ENCODE results near the gene WDR11.
"Not testable (repeated sequence)": the region's sequence is repeated elsewhere in the genome, so short reads cannot be mapped to it uniquely, and the experiment has no call there.

WDR11 gene

GRCh38 chr10:120905268-120905667 is 54.1 kb downstream of the WDR11 start:
- Histone ChIP-seq H3K4me3 (ENCODE audit: control insufficient read depth in 1 of 7, extremely low read depth in 1 of 7, insufficient read depth in 4 of 7, low read depth in 2 of 7, low read length in 6 of 7) (no peak overlapping the region), H3K36me3 (ENCODE audit: control insufficient read depth in 4 of 4, insufficient read depth in 4 of 4, low read length in 3 of 4) (peaks cover 30 to 88% (median 60%) of the 10 kb centered on the region in 4 experiments), H3K9me3 (ENCODE audit: control extremely low read depth in 1 of 5, control insufficient read depth in 4 of 5, insufficient read depth in 2 of 5, low read depth in 1 of 5, low read length in 4 of 5) (peaks cover 0 to 13% (median 6%) of the 10 kb centered on the region in 5 experiments), H3K27me3 (replicated peaks in 2 of 5; ENCODE audit: control insufficient read depth in 4 of 5, insufficient read depth in 5 of 5, low read length in 4 of 5) (no peaks in the 10 kb centered on the region), H3K4me1 (ENCODE audit: control extremely low read depth in 1 of 4, control insufficient read depth in 4 of 4, insufficient read depth in 4 of 4, low read length in 3 of 4) (no peaks in the 10 kb centered on the region), H3K27ac (ENCODE audit: insufficient read depth in 1 of 2, low read depth in 1 of 2, low read length in 2 of 2, poor library complexity in 1 of 2, severe bottlenecking in 2 of 2) (no peak overlapping the region)
- WGBS (ENCODE audit: insufficient coverage) = 100% methylated on average over 8 of the region's 9 CpGs
- ChIA-PET CTCF (interaction anchor here (1.1 kb wide), 1 partner anchor 8 kb away, joined by 3 read pairs; no protein-coding TSS in a partner anchor), POLR2A (no interaction called here)
- no peak for DNase-seq

- no peak for DNase-seq
- no peaks in the 10 kb centered on the region for H3K9me3 ChIP-seq (ENCODE audit: control extremely low read depth in 1 of 5, control insufficient read depth in 4 of 5, insufficient read depth in 2 of 5, low read depth in 1 of 5, low read length in 4 of 5)
- ChIA-PET POLR2A (no interaction called here), CTCF (no interaction called here)
- H3K36me3 ChIP-seq (ENCODE audit: control insufficient read depth in 4 of 4, insufficient read depth in 4 of 4, low read length in 3 of 4) = no peaks in the 10 kb centered on the region
- H3K4me3 ChIP-seq (ENCODE audit: control insufficient read depth in 1 of 7, extremely low read depth in 1 of 7, insufficient read depth in 4 of 7, low read depth in 2 of 7, low read length in 6 of 7) = no peak overlapping the region
- 79% methylated on average over 9 of the region's 9 CpGs for WGBS (ENCODE audit: insufficient coverage)
- H3K27ac ChIP-seq (ENCODE audit: insufficient read depth in 1 of 2, low read depth in 1 of 2, low read length in 2 of 2, poor library complexity in 1 of 2, severe bottlenecking in 2 of 2) = no peak overlapping the region
- H3K4me1 ChIP-seq (ENCODE audit: control extremely low read depth in 1 of 4, control insufficient read depth in 4 of 4, insufficient read depth in 4 of 4, low read length in 3 of 4) = no peaks in the 10 kb centered on the region
- H3K27me3 ChIP-seq (replicated peaks in 2 of 5; ENCODE audit: control insufficient read depth in 4 of 5, insufficient read depth in 5 of 5, low read length in 4 of 5) = no peaks in the 10 kb centered on the region
Measured at GRCh38 chr10:120917521-120918250, 66.5 kb downstream of the WDR11 start.

DNA sequence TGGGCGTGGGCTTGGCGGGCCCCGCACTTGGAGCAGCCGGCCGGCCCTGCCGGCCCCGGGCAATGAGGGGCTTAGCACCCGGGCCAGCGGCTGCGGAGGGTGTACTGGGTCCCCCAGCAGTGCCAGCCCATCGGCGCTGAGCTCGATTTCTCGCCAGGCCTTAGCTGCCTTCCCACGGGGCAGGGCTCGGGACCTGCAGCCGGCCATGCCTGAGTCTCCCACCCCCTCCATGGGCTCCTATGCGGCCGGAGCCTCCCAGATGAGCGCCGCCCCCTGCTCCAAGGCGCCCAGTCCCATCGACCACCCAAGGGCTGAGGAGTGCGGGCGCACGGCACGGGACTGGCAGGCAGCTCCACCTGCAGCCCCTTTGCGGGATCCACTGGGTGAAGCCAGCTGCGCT is 72.7 kb downstream of the WDR11 start:
- POLR2A ChIA-PET; DNase-seq; H3K4me3 ChIP-seq (ENCODE audit: control insufficient read depth in 1 of 7, extremely low read depth in 1 of 7, insufficient read depth in 4 of 7, low read depth in 2 of 7, low read length in 6 of 7); H3K27me3 ChIP-seq (replicated peaks in 2 of 5; ENCODE audit: control insufficient read depth in 4 of 5, insufficient read depth in 5 of 5, low read length in 4 of 5); H3K27ac ChIP-seq (ENCODE audit: insufficient read depth in 1 of 2, low read depth in 1 of 2, low read length in 2 of 2, poor library complexity in 1 of 2, severe bottlenecking in 2 of 2); H3K4me1 ChIP-seq (ENCODE audit: control extremely low read depth in 1 of 4, control insufficient read depth in 4 of 4, insufficient read depth in 4 of 4, low read length in 3 of 4); H3K9me3 ChIP-seq (ENCODE audit: control extremely low read depth in 1 of 5, control insufficient read depth in 4 of 5, insufficient read depth in 2 of 5, low read depth in 1 of 5, low read length in 4 of 5); H3K36me3 ChIP-seq (ENCODE audit: control insufficient read depth in 4 of 4, insufficient read depth in 4 of 4, low read length in 3 of 4): not testable (repeated sequence)
- 82% methylated on average over 4 of the region's 29 CpGs for WGBS (ENCODE audit: insufficient coverage)
- CTCF ChIA-PET = interaction anchor here (0.7 to 1.5 kb wide), 2 partner anchors 25 to 977 kb away, joined by 3 read pairs; no protein-coding TSS in a partner anchor

GRCh38 chr10:120926611-120927010 is 75.4 kb downstream of the WDR11 start:
- H3K36me3 ChIP-seq (ENCODE audit: control insufficient read depth in 4 of 4, insufficient read depth in 4 of 4, low read length in 3 of 4) = no peaks in the 10 kb centered on the region
- no peaks in the 10 kb centered on the region for H3K9me3 ChIP-seq (ENCODE audit: control extremely low read depth in 1 of 5, control insufficient read depth in 4 of 5, insufficient read depth in 2 of 5, low read depth in 1 of 5, low read length in 4 of 5)
- H3K27ac ChIP-seq (ENCODE audit: insufficient read depth in 1 of 2, low read depth in 1 of 2, low read length in 2 of 2, poor library complexity in 1 of 2, severe bottlenecking in 2 of 2) = no peak overlapping the region
- H3K4me3 ChIP-seq (ENCODE audit: control insufficient read depth in 1 of 7, extremely low read depth in 1 of 7, insufficient read depth in 4 of 7, low read depth in 2 of 7, low read length in 6 of 7) = no peak overlapping the region
- ChIA-PET CTCF (no interaction called here), POLR2A (no interaction called here)
- no peaks in the 10 kb centered on the region for H3K27me3 ChIP-seq (replicated peaks in 2 of 5; ENCODE audit: control insufficient read depth in 4 of 5, insufficient read depth in 5 of 5, low read length in 4 of 5)
- 85% methylated on average over 6 of the region's 6 CpGs for WGBS (ENCODE audit: insufficient coverage)
- DNase-seq = no peak
- H3K4me1 ChIP-seq (ENCODE audit: control extremely low read depth in 1 of 4, control insufficient read depth in 4 of 4, insufficient read depth in 4 of 4, low read length in 3 of 4) = no peaks in the 10 kb centered on the region

- Histone ChIP-seq H3K9me3 (ENCODE audit: control extremely low read depth in 1 of 5, control insufficient read depth in 4 of 5, insufficient read depth in 2 of 5, low read depth in 1 of 5, low read length in 4 of 5) (no peaks in the 10 kb centered on the region), H3K4me1 (ENCODE audit: control extremely low read depth in 1 of 4, control insufficient read depth in 4 of 4, insufficient read depth in 4 of 4, low read length in 3 of 4) (no peaks in the 10 kb centered on the region), H3K27ac (ENCODE audit: insufficient read depth in 1 of 2, low read depth in 1 of 2, low read length in 2 of 2, poor library complexity in 1 of 2, severe bottlenecking in 2 of 2) (no peak overlapping the region), H3K36me3 (ENCODE audit: control insufficient read depth in 4 of 4, insufficient read depth in 4 of 4, low read length in 3 of 4) (no peaks in the 10 kb centered on the region), H3K27me3 (replicated peaks in 2 of 5; ENCODE audit: control insufficient read depth in 4 of 5, insufficient read depth in 5 of 5, low read length in 4 of 5) (no peaks in the 10 kb centered on the region), H3K4me3 (ENCODE audit: control insufficient read depth in 1 of 7, extremely low read depth in 1 of 7, insufficient read depth in 4 of 7, low read depth in 2 of 7, low read length in 6 of 7) (no peak overlapping the region)
- DNase-seq = no peak
- 90% methylated on average over 3 of the region's 4 CpGs for WGBS (ENCODE audit: insufficient coverage)
- ChIA-PET CTCF (no interaction called here), POLR2A (no interaction called here)
Measured at GRCh38 chr10:120927352-120927751, 76.2 kb downstream of the WDR11 start.

DNA sequence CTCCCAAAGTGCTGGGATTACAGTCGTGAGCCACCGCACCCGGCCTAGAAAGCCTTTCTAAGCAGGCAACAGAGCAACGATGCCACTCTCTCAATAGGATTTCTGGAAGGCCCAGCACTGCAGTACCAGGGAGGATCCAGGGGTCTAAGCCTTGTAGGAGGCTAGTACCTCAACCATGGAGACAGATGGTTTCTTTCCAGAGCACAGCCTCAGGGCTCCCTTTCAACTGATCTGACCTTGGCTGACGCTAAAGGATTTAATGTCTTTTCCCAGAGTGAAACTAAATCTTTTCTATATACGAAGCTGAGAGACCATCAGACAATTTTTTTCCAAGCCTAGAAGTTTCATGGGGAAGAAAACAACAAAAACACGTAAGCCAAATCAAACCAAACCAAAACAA is 78.0 kb downstream of the WDR11 start:
- Histone ChIP-seq H3K4me1 (ENCODE audit: control extremely low read depth in 1 of 4, control insufficient read depth in 4 of 4, insufficient read depth in 4 of 4, low read length in 3 of 4) (no peaks in the 10 kb centered on the region), H3K4me3 (ENCODE audit: control insufficient read depth in 1 of 7, extremely low read depth in 1 of 7, insufficient read depth in 4 of 7, low read depth in 2 of 7, low read length in 6 of 7) (no peak overlapping the region), H3K9me3 (ENCODE audit: control extremely low read depth in 1 of 5, control insufficient read depth in 4 of 5, insufficient read depth in 2 of 5, low read depth in 1 of 5, low read length in 4 of 5) (no peaks in the 10 kb centered on the region), H3K36me3 (ENCODE audit: control insufficient read depth in 4 of 4, insufficient read depth in 4 of 4, low read length in 3 of 4) (no peaks in the 10 kb centered on the region), H3K27me3 (replicated peaks in 2 of 5; ENCODE audit: control insufficient read depth in 4 of 5, insufficient read depth in 5 of 5, low read length in 4 of 5) (no peaks in the 10 kb centered on the region), H3K27ac (ENCODE audit: insufficient read depth in 1 of 2, low read depth in 1 of 2, low read length in 2 of 2, poor library complexity in 1 of 2, severe bottlenecking in 2 of 2) (no peak overlapping the region)
- ChIA-PET POLR2A (no interaction called here), CTCF (no interaction called here)
- WGBS (ENCODE audit: insufficient coverage) = 95% methylated on average over 6 of the region's 7 CpGs
- DNase-seq = no peak

GRCh38 chr10:120931423-120931822 is 80.3 kb downstream of the WDR11 start:
- ChIA-PET POLR2A (no interaction called here), CTCF (no interaction called here)
- no peak overlapping the region for H3K27ac ChIP-seq (ENCODE audit: insufficient read depth in 1 of 2, low read depth in 1 of 2, low read length in 2 of 2, poor library complexity in 1 of 2, severe bottlenecking in 2 of 2)
- no peaks in the 10 kb centered on the region for H3K4me1 ChIP-seq (ENCODE audit: control extremely low read depth in 1 of 4, control insufficient read depth in 4 of 4, insufficient read depth in 4 of 4, low read length in 3 of 4)
- no peak for DNase-seq
- peaks cover 0 to 5% (median 0%) of the 10 kb centered on the region in 5 experiments for H3K9me3 ChIP-seq (ENCODE audit: control extremely low read depth in 1 of 5, control insufficient read depth in 4 of 5, insufficient read depth in 2 of 5, low read depth in 1 of 5, low read length in 4 of 5)
- peaks cover 0 to 1% (median 0%) of the 10 kb centered on the region in 5 experiments for H3K27me3 ChIP-seq (replicated peaks in 2 of 5; ENCODE audit: control insufficient read depth in 4 of 5, insufficient read depth in 5 of 5, low read length in 4 of 5)
- no peaks in the 10 kb centered on the region for H3K36me3 ChIP-seq (ENCODE audit: control insufficient read depth in 4 of 4, insufficient read depth in 4 of 4, low read length in 3 of 4)
- no peak overlapping the region for H3K4me3 ChIP-seq (ENCODE audit: control insufficient read depth in 1 of 7, extremely low read depth in 1 of 7, insufficient read depth in 4 of 7, low read depth in 2 of 7, low read length in 6 of 7)
- 90% methylated on average over 2 of the region's 3 CpGs for WGBS (ENCODE audit: insufficient coverage)

Measured in common myeloid progenitor, CD34-positive (primary cell).